ENCODE data around the gene MBNL2. TPM values are rescaled to one million over a fixed set of nuclear protein-coding genes. Genes with fewer than 3 reads are reported as not detected.
A peak's percentile ranks its signal among the peaks of the same experiment; 100 is the strongest.

Gene MBNL2
- total RNA-seq, 1 donor from 2014 or later: 12.4 TPM

DNA sequence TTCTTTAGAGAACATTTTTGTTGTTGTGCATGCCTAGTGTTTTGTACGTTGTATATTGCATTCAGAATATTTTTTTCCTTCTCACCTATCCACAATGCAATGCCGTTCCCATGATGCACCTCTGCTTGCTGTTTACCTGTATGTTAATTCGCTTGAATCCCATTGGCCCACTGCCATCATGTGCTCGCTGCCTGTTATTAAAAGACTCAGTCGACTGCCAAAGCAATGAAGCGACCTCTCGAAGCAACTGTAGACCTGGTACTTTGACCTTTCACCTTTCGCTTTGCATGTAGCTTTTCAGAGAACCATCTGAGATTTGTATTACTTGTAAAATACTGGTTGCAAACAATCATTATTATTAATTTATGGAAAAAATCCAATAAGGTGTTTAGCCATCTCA is 134.5 kb downstream of the MBNL2 start:
- no peaks in the 10 kb centered on the region for H3K9me3 Mint-ChIP-seq (ENCODE audit: unreplicated experiment)
- H3K27ac Mint-ChIP-seq (ENCODE audit: unreplicated experiment): no peak overlapping the region
- no peak for DNase-seq
- H3K27me3 Mint-ChIP-seq (ENCODE audit: unreplicated experiment): no peaks in the 10 kb centered on the region
- TF ChIP-seq, protein P1, sequence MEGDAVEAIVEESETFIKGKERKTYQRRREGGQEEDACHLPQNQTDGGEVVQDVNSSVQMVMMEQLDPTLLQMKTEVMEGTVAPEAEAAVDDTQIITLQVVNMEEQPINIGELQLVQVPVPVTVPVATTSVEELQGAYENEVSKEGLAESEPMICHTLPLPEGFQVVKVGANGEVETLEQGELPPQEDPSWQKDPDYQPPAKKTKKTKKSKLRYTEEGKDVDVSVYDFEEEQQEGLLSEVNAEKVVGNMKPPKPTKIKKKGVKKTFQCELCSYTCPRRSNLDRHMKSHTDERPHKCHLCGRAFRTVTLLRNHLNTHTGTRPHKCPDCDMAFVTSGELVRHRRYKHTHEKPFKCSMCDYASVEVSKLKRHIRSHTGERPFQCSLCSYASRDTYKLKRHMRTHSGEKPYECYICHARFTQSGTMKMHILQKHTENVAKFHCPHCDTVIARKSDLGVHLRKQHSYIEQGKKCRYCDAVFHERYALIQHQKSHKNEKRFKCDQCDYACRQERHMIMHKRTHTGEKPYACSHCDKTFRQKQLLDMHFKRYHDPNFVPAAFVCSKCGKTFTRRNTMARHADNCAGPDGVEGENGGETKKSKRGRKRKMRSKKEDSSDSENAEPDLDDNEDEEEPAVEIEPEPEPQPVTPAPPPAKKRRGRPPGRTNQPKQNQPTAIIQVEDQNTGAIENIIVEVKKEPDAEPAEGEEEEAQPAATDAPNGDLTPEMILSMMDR (IDR thresholded peaks at IDR 0.05; ENCODE audit: partially characterized antibody, unreplicated experiment): no peak
- H3K36me3 Mint-ChIP-seq (ENCODE audit: unreplicated experiment): no peaks in the 10 kb centered on the region
- H3K4me1 Mint-ChIP-seq (ENCODE audit: low read depth, unreplicated experiment): no peaks in the 10 kb centered on the region
- H3K4me3 Mint-ChIP-seq (ENCODE audit: unreplicated experiment): no peak overlapping the region

DNA sequence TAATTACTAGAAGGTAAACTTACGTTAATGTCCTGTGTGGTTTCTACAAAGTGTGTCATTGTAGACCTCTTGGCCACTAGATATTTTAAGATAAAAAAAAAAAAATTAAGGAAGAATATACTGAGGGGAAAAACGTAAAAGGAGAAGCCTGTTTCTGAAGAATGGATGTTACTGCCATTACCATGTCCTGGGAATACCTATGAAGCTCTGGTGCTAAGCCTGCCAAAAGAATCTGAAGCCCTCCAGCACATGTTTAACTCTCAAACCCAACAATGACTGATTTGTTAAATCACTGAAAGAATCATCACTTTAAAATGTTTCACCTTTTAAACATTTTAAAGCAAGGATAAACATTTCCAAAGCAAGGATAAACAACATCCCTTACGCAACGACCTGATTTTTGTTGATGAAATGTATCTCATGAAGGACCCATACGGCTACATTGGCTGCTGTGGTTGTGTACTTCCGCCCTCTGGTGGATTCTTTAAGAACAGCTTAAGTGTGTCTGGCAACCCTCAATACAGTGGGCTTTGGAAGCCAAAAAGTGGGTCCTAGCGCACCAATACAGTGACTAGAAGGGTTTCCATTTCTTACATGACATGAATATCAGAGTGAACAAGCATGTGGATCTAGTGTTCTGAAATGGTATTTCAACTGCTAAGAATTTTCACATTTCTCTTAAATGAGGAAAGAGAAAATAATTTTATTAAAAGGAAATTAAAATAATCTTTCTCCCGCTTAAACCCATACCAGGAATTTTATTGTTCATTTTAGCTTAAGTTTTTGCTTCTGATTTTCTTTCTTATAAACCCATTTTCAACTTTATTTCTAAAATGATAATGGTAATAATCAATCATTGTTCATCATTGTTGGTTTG is 137.3 kb downstream of the MBNL2 start:
- peak; percentile 44 for DNase-seq
- no peak overlapping the region for H3K4me3 Mint-ChIP-seq (ENCODE audit: unreplicated experiment)
- no peak overlapping the region for H3K27ac Mint-ChIP-seq (ENCODE audit: unreplicated experiment)
- TF ChIP-seq, protein P1 (IDR thresholded peaks at IDR 0.05; ENCODE audit: partially characterized antibody, unreplicated experiment): peak; percentile 90
- no peaks in the 10 kb centered on the region for H3K27me3 Mint-ChIP-seq (ENCODE audit: unreplicated experiment)
- H3K36me3 Mint-ChIP-seq (ENCODE audit: unreplicated experiment): no peaks in the 10 kb centered on the region
- H3K4me1 Mint-ChIP-seq (ENCODE audit: low read depth, unreplicated experiment): no peaks in the 10 kb centered on the region
- H3K9me3 Mint-ChIP-seq (ENCODE audit: unreplicated experiment): no peaks in the 10 kb centered on the region

DNA sequence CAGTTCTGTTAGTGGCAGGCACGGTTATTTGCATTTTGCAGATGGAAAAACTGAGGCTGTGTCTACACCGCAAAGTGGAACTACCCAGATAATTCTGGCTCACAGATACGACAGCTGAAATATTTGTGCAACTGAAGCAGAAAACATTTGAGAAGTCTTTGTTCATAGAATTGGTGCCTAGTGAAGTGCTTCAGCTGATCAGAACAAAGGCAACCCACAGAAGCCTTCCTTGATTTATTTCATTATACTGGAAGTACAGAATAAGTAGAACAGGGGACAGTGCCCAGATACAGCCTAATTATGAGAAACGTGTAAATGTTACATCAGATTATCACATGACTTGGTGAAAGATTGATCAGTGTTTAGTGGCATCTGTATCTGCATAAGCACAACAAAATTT is 138.5 kb downstream of the MBNL2 start:
- Mint-ChIP-seq H3K27ac (ENCODE audit: unreplicated experiment) (no peak overlapping the region), H3K9me3 (ENCODE audit: unreplicated experiment) (no peaks in the 10 kb centered on the region), H3K27me3 (ENCODE audit: unreplicated experiment) (no peaks in the 10 kb centered on the region), H3K36me3 (ENCODE audit: unreplicated experiment) (no peaks in the 10 kb centered on the region), H3K4me1 (ENCODE audit: low read depth, unreplicated experiment) (no peaks in the 10 kb centered on the region), H3K4me3 (ENCODE audit: unreplicated experiment) (no peak overlapping the region)
- DNase-seq: no peak
- TF ChIP-seq, protein P1 (IDR thresholded peaks at IDR 0.05; ENCODE audit: partially characterized antibody, unreplicated experiment): no peak

DNA sequence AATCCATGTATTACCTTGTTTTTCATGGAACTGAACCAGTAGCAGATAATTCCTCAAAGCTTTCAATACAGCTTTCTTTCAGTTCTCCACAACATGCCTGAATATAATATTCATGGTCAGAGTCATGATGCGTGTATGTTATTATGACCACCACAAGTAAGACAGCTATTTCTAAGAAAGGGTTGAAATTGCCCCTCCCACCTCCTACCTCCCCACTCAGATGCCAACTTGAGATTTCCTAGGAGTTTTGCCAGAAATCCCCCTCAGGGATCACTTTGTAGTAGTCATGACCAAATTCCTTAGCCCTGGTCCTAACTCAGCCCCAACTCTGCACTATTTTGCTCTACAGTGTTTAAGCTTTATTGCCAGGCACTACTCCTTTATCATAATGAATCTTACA is 141.9 kb downstream of the MBNL2 start:
- Mint-ChIP-seq H3K9me3 (ENCODE audit: unreplicated experiment) (no peaks in the 10 kb centered on the region), H3K4me1 (ENCODE audit: low read depth, unreplicated experiment) (peaks cover 6% of the 10 kb centered on the region), H3K36me3 (ENCODE audit: unreplicated experiment) (no peaks in the 10 kb centered on the region), H3K4me3 (ENCODE audit: unreplicated experiment) (no peak overlapping the region), H3K27me3 (ENCODE audit: unreplicated experiment) (no peaks in the 10 kb centered on the region), H3K27ac (ENCODE audit: unreplicated experiment) (no peak overlapping the region)
- no peak for DNase-seq
- TF ChIP-seq, protein P1 (IDR thresholded peaks at IDR 0.05; ENCODE audit: partially characterized antibody, unreplicated experiment): no peak

DNA sequence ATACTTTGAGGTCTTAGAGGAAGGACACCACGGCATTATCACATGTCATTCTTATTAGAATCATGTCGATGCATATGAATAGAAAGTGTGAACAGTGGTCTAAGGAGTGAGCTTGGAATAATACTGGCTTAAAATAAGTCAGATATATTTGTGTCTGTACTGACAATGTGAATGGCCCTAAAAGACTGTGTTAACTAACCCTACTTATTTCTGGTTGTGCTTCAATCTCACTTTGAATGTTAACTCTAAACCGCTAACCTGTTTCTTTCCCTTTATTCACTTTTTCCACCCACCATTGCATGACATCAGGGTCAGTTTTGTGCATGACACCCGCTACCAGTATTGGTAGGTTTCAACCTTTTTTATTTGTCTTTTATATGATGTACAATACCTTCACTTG is 142.7 kb downstream of the MBNL2 start:
- TF ChIP-seq, protein P1 (IDR thresholded peaks at IDR 0.05; ENCODE audit: partially characterized antibody, unreplicated experiment): no peak
- Mint-ChIP-seq H3K27me3 (ENCODE audit: unreplicated experiment) (no peaks in the 10 kb centered on the region), H3K4me3 (ENCODE audit: unreplicated experiment) (no peak overlapping the region), H3K4me1 (ENCODE audit: low read depth, unreplicated experiment) (peaks cover 6% of the 10 kb centered on the region), H3K27ac (ENCODE audit: unreplicated experiment) (no peak overlapping the region), H3K36me3 (ENCODE audit: unreplicated experiment) (no peaks in the 10 kb centered on the region), H3K9me3 (ENCODE audit: unreplicated experiment) (no peaks in the 10 kb centered on the region)
- no peak for DNase-seq
